Measurements from ENCODE around the gene RBM17.

- TF ChIP-seq POLR2AphosphoS5 (IDR thresholded peaks at IDR 0.05; ENCODE audit: borderline replicate concordance, low read depth, low read length) (no peak), EZH2 (IDR thresholded peaks at IDR 0.05) (no peak)
Observed at GRCh38 chr10:6108072-6108471, 19.2 kb downstream of the RBM17 start.

Data from SK-N-MC (cell line).